SH-SY5Y (cell line): ENCODE results near the gene ARHGAP6.

Source experiments
- GATA2 ChIP-seq: IDR thresholded peaks from 2 replicates; pipeline ENCODE4 v1.6.1; 2011; ENCODE audit warnings: mild to moderate bottlenecking, low read depth, low read length
- GATA3 ChIP-seq: IDR thresholded peaks from 2 replicates; pipeline ENCODE4 v1.6.1; 2011; ENCODE audit warnings: low read depth, mild to moderate bottlenecking, low read length, moderate library complexity

GRCh38 chrX:11580789-11581188 lies 84.9 kb downstream of the ARHGAP6 start:
- TF ChIP-seq GATA3 (no peak), GATA2 (no peak)
